OCI-LY1 (cell line): ENCODE measurements around the gene NCBP1.

ENCODE experiments used
- CTCF ChIP-seq: fragments of 200-600 bp; sonication (generic), shearing (Covaris generic); IDR thresholded peaks from 2 replicates; pipeline ENCODE4 v1.5.1; 2017; ENCODE audit warnings: mild to moderate bottlenecking, antibody characterized with exemption, low read length, moderate library complexity, mixed read lengths
- EZH2 ChIP-seq: fragments of 200-600 bp; sonication (generic), shearing (Covaris generic); IDR thresholded peaks from 2 replicates; pipeline ENCODE4 v1.8.0; 2017; ENCODE audit warnings: borderline replicate concordance, mixed run types, mild to moderate bottlenecking, antibody characterized with exemption, low read length, moderate library complexity, mixed read lengths

- TF ChIP-seq CTCF (no peak), EZH2 (no peak)
Measured at GRCh38 chr9:97633859-97634490, 354 bp downstream of the NCBP1 start.
